ENCODE data around the gene CLTRN. TPM values are rescaled to one million over a fixed set of nuclear protein-coding genes. Genes with fewer than 3 reads are reported as not detected.

Gene CLTRN
- total RNA-seq, 4 donors from 2014 or later = 0.40 to 1.2 (median 0.74) TPM; not detected in 1

GRCh38 chrX:15643786-15644559, 20.6 kb downstream of the CLTRN start:
- WGBS, 2 donors (ENCODE audit: low coverage in 1 of 2) = 74 to 91% methylated on average over 7 of the region's 7 CpGs
- no peak for ATAC-seq
- H3K27me3 ChIP-seq = no peaks in the 10 kb centered on the region
- no peak overlapping the region for H3K4me3 ChIP-seq
- no peaks in the 10 kb centered on the region for H3K4me1 ChIP-seq
- H3K9me3 ChIP-seq = no peaks in the 10 kb centered on the region
- no peak for TF ChIP-seq POLR2A (IDR thresholded peaks at IDR 0.05)
- no peak for TF ChIP-seq POLR2AphosphoS5 (IDR thresholded peaks at IDR 0.05)
- no peak for TF ChIP-seq EP300 (IDR thresholded peaks at IDR 0.05)
- TF ChIP-seq, protein P1, sequence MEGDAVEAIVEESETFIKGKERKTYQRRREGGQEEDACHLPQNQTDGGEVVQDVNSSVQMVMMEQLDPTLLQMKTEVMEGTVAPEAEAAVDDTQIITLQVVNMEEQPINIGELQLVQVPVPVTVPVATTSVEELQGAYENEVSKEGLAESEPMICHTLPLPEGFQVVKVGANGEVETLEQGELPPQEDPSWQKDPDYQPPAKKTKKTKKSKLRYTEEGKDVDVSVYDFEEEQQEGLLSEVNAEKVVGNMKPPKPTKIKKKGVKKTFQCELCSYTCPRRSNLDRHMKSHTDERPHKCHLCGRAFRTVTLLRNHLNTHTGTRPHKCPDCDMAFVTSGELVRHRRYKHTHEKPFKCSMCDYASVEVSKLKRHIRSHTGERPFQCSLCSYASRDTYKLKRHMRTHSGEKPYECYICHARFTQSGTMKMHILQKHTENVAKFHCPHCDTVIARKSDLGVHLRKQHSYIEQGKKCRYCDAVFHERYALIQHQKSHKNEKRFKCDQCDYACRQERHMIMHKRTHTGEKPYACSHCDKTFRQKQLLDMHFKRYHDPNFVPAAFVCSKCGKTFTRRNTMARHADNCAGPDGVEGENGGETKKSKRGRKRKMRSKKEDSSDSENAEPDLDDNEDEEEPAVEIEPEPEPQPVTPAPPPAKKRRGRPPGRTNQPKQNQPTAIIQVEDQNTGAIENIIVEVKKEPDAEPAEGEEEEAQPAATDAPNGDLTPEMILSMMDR (IDR thresholded peaks at IDR 0.05) = no peak
- H3K27ac ChIP-seq = no peak overlapping the region
- no peaks in the 10 kb centered on the region for H3K36me3 ChIP-seq

GRCh38 chrX:15631637-15632036, 33.0 kb downstream of the CLTRN start:
- Histone ChIP-seq H3K4me1 (no peaks in the 10 kb centered on the region), H3K36me3 (no peaks in the 10 kb centered on the region), H3K4me3 (no peak overlapping the region), H3K9me3 (no peaks in the 10 kb centered on the region), H3K27ac (no peak overlapping the region), H3K27me3 (no peaks in the 10 kb centered on the region)
- no peak for TF ChIP-seq POLR2A (IDR thresholded peaks at IDR 0.05)
- TF ChIP-seq, protein P1 (IDR thresholded peaks at IDR 0.05) = no peak
- TF ChIP-seq EP300 (IDR thresholded peaks at IDR 0.05) = no peak
- no peak for TF ChIP-seq POLR2AphosphoS5 (IDR thresholded peaks at IDR 0.05)
- ATAC-seq = no peak

DNA sequence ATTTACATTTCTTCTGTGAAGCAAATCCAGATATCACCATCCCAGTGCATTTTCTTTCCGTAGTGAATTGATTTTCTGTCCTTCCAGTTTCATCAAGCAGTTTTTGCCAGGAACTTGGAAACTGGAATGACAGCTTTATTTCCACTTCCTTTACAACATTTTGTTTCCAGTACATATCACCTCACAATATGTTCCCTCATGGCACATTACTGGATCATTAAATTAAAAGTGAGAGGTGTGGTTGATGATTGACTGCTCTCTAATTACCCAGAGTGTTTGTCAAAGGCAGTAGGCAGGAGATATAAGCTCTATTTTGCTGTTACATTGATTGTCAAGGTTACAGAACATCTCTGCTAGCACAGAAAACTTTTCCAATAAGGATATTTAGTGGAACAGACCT, 41.6 kb downstream of the CLTRN start:
- WGBS, 2 donors (ENCODE audit: low coverage in 1 of 2) = 43 to 75% methylated on average over 1 of the region's 1 CpG
- H3K27me3 ChIP-seq = no peaks in the 10 kb centered on the region

DNA sequence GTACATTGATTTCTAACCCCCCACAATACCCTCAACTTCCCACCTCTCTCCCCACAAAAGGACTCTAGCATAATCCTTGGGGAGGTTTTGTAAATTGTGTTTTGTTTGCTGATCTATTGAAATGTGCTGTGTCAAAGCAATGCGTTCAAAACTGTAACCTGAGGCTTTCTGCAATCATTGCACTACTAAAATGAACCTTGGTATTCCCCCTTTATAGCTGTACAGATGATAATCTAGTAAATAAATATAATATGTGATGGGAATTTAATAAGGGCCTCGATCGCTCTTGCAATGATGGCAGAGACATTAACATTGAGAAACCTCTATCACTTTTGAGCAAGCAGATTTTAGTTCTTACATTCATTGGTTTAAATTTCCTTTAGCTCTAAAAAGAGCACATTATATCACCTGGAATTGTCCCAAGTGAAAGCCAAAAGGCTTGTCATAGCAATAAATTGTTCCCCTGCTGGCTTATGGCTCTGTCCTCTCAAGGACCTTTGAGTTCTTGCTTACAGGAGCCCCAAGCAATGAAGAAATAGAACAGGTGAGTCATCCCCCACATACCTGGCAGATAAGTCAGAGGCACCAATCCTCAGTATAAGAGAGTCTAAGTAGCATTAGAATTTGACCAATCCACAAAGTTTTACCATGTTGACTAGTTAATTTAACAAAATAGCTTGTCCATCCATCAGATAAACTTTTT, 45.4 kb downstream of the CLTRN start:
- Histone ChIP-seq H3K36me3 (no peaks in the 10 kb centered on the region), H3K4me3 (no peak overlapping the region), H3K27me3 (no peaks in the 10 kb centered on the region), H3K9me3 (no peaks in the 10 kb centered on the region), H3K27ac (no peak overlapping the region), H3K4me1 (no peaks in the 10 kb centered on the region)
- no peak for TF ChIP-seq EP300 (IDR thresholded peaks at IDR 0.05)
- no peak for TF ChIP-seq POLR2A (IDR thresholded peaks at IDR 0.05)
- TF ChIP-seq, protein P1 (IDR thresholded peaks at IDR 0.05) = no peak
- TF ChIP-seq POLR2AphosphoS5 (IDR thresholded peaks at IDR 0.05) = no peak
- no peak for ATAC-seq
- 81 to 86% methylated on average over 2 to 3 of the region's 3 CpGs for WGBS, 2 donors (ENCODE audit: low coverage in 1 of 2)

More for the DNA sequence above, 41.6 kb downstream of the CLTRN start:
- TF ChIP-seq POLR2AphosphoS5 (IDR thresholded peaks at IDR 0.05) (no peak), POLR2A (IDR thresholded peaks at IDR 0.05) (no peak), EP300 (IDR thresholded peaks at IDR 0.05) (no peak)
- TF ChIP-seq, protein P1 (IDR thresholded peaks at IDR 0.05) = no peak
- H3K4me3 ChIP-seq = no peak overlapping the region
- no peaks in the 10 kb centered on the region for H3K9me3 ChIP-seq
- no peaks in the 10 kb centered on the region for H3K4me1 ChIP-seq
- no peak overlapping the region for H3K27ac ChIP-seq
- ATAC-seq = no peak
- H3K36me3 ChIP-seq = no peaks in the 10 kb centered on the region
